ENCODE data around the gene MYCBP2.

The MYCBP2 gene

GRCh38 chr13:77372275-77372674 lies 45.4 kb upstream of the MYCBP2 start:
- H2AK5ac ChIP-seq (ENCODE audit: low read length): no peak overlapping the region
- no peaks in the 10 kb centered on the region for H3K27me3 ChIP-seq (ENCODE audit: insufficient read depth, low read length, poor library complexity)
- H3K4me1 ChIP-seq (ENCODE audit: control insufficient read depth, low read depth, low read length): no peaks in the 10 kb centered on the region
- H2BK15ac ChIP-seq (replicated peaks; ENCODE audit: low read depth): no peak overlapping the region
- H3K4ac ChIP-seq (ENCODE audit: low read depth, low read length): no peak overlapping the region
- H3K56ac ChIP-seq (ENCODE audit: low read length): no peak overlapping the region
- no CpG with 5 or more reads among the region's 1 CpG for WGBS (ENCODE audit: extremely low coverage, insufficient coverage, low lambda C conversion rate)
- H3K18ac ChIP-seq (ENCODE audit: low read length): no peak overlapping the region
- no peaks in the 10 kb centered on the region for H3K79me2 ChIP-seq (ENCODE audit: control insufficient read depth, insufficient read depth, low read length)
- no peak overlapping the region for H4K5ac ChIP-seq (ENCODE audit: low read length)
- H2BK5ac ChIP-seq (ENCODE audit: low read length): no peak overlapping the region
- no peaks in the 10 kb centered on the region for H3K79me1 ChIP-seq (ENCODE audit: low read length)
- H3K4me2 ChIP-seq (ENCODE audit: low read length): no peak overlapping the region
- no peak for DNase-seq
- no peak overlapping the region for H3K4me3 ChIP-seq (ENCODE audit: low read length)
- no peaks in the 10 kb centered on the region for H3K36me3 ChIP-seq (ENCODE audit: control insufficient read depth, insufficient read depth, low read length)
- H3K27ac ChIP-seq (ENCODE audit: low read depth, low read length): no peak overlapping the region
- no peak overlapping the region for H4K8ac ChIP-seq (ENCODE audit: low read depth, low read length)
- H3K23ac ChIP-seq (ENCODE audit: low read length): no peak overlapping the region
- H3K9ac ChIP-seq (ENCODE audit: low read length): no peak overlapping the region
- no peak overlapping the region for H2BK120ac ChIP-seq (ENCODE audit: low read depth, low read length)

DNA sequence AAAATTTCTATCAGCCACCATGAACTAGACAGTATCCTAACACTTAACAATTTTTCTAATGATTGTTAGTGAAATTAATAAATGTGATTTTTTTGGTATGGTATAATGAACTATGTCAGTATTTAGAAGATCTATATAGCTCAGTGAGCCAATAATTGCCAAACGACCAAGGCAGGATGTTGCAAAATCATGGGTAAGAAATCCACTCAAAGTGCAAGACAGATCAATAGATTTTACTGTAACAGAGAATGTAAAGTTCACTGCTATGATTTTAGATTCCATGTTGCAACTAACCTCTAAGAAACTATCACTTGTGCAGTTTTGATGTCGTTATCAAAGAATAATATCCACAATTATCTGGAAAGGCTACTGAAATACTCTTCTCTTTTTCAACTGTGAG lies 44.0 kb upstream of the MYCBP2 start:
- Histone ChIP-seq H3K23ac (ENCODE audit: low read length) (no peak overlapping the region), H2BK120ac (ENCODE audit: low read depth, low read length) (no peak overlapping the region), H3K18ac (ENCODE audit: low read length) (no peak overlapping the region), H3K27me3 (ENCODE audit: insufficient read depth, low read length, poor library complexity) (no peaks in the 10 kb centered on the region), H3K9ac (ENCODE audit: low read length) (no peak overlapping the region), H3K56ac (ENCODE audit: low read length) (no peak overlapping the region), H2AK5ac (ENCODE audit: low read length) (no peak overlapping the region), H3K4me2 (ENCODE audit: low read length) (no peak overlapping the region), H3K4me1 (ENCODE audit: control insufficient read depth, low read depth, low read length) (no peaks in the 10 kb centered on the region), H4K5ac (ENCODE audit: low read length) (no peak overlapping the region), H3K36me3 (ENCODE audit: control insufficient read depth, insufficient read depth, low read length) (no peaks in the 10 kb centered on the region), H3K27ac (ENCODE audit: low read depth, low read length) (no peak overlapping the region), H3K4me3 (ENCODE audit: low read length) (no peak overlapping the region), H3K4ac (ENCODE audit: low read depth, low read length) (no peak overlapping the region), H2BK5ac (ENCODE audit: low read length) (no peak overlapping the region), H4K8ac (ENCODE audit: low read depth, low read length) (no peak overlapping the region), H2BK15ac (replicated peaks; ENCODE audit: low read depth) (no peak overlapping the region), H3K79me2 (ENCODE audit: control insufficient read depth, insufficient read depth, low read length) (no peaks in the 10 kb centered on the region), H3K79me1 (ENCODE audit: low read length) (no peaks in the 10 kb centered on the region)
- WGBS (ENCODE audit: extremely low coverage, insufficient coverage, low lambda C conversion rate): no CpG with 5 or more reads among the region's 2 CpGs
- no peak for DNase-seq

DNA sequence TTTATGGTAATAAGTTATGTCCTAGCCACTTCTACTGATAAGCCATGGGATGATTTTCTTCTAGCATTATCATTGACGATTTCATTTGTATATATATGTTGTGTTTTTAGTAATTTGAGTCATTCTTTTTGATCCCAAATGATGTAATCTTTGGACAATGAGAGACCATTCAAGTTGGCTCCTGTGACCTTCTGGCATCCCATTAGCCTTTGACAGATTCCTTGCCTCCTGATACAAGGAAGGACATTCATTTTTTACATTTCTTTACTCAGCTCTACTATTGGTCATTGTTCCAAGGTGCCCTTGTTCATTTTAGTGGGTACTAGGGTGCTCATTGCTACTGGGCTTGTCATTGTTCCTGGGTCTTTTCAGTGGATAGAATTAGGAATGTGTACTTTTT lies 35.3 kb upstream of the MYCBP2 start:
- H3K79me2 ChIP-seq (ENCODE audit: control insufficient read depth, insufficient read depth, low read length): no peaks in the 10 kb centered on the region
- no peak overlapping the region for H2BK5ac ChIP-seq (ENCODE audit: low read length)
- H3K18ac ChIP-seq (ENCODE audit: low read length): no peak overlapping the region
- H3K4me3 ChIP-seq (ENCODE audit: low read length): no peak overlapping the region
- H2BK15ac ChIP-seq (replicated peaks; ENCODE audit: low read depth): no peak overlapping the region
- no peaks in the 10 kb centered on the region for H3K27me3 ChIP-seq (ENCODE audit: insufficient read depth, low read length, poor library complexity)
- H2BK120ac ChIP-seq (ENCODE audit: low read depth, low read length): no peak overlapping the region
- DNase-seq: no peak
- H4K8ac ChIP-seq (ENCODE audit: low read depth, low read length): no peak overlapping the region
- H3K4me1 ChIP-seq (ENCODE audit: control insufficient read depth, low read depth, low read length): no peaks in the 10 kb centered on the region
- no peak overlapping the region for H3K23ac ChIP-seq (ENCODE audit: low read length)
- no peak overlapping the region for H2AK5ac ChIP-seq (ENCODE audit: low read length)
- no peak overlapping the region for H3K4ac ChIP-seq (ENCODE audit: low read depth, low read length)
- H3K56ac ChIP-seq (ENCODE audit: low read length): no peak overlapping the region
- no CpG with 5 or more reads among the region's 1 CpG for WGBS (ENCODE audit: extremely low coverage, insufficient coverage, low lambda C conversion rate)
- H3K4me2 ChIP-seq (ENCODE audit: low read length): no peak overlapping the region
- no peak overlapping the region for H3K27ac ChIP-seq (ENCODE audit: low read depth, low read length)
- H4K5ac ChIP-seq (ENCODE audit: low read length): no peak overlapping the region
- no peaks in the 10 kb centered on the region for H3K79me1 ChIP-seq (ENCODE audit: low read length)
- no peaks in the 10 kb centered on the region for H3K36me3 ChIP-seq (ENCODE audit: control insufficient read depth, insufficient read depth, low read length)
- no peak overlapping the region for H3K9ac ChIP-seq (ENCODE audit: low read length)

- WGBS (ENCODE audit: extremely low coverage, insufficient coverage, low lambda C conversion rate): no CpG with 5 or more reads among the region's 3 CpGs
These were observed 33.3 kb upstream of the MYCBP2 start for GRCh38 chr13:77360032-77360685.

DNA sequence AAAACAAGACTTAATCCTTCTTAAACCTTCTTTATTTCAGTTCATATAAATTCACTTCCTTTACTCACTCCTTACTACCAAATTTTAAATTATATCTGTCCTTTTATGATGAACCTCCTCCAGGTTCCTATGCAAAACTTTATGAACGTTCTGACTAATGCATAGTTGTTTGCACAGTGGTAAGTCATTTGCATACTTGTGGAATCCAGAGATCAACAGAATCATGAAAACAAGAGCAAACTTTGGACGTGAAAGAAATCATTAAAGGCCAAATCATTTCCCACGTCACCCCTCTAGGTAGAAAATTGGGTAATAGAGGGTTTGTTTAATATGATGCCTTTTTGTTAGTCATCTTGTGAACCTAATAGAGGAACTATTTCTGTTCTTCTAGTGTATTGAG lies 32.3 kb upstream of the MYCBP2 start:
- Histone ChIP-seq H3K27me3 (ENCODE audit: insufficient read depth, low read length, poor library complexity) (no peaks in the 10 kb centered on the region), H2BK15ac (replicated peaks; ENCODE audit: low read depth) (no peak overlapping the region), H3K56ac (ENCODE audit: low read length) (no peak overlapping the region), H3K18ac (ENCODE audit: low read length) (no peak overlapping the region), H3K4ac (ENCODE audit: low read depth, low read length) (no peak overlapping the region), H2BK5ac (ENCODE audit: low read length) (no peak overlapping the region), H2AK5ac (ENCODE audit: low read length) (no peak overlapping the region), H3K4me2 (ENCODE audit: low read length) (no peak overlapping the region), H2BK120ac (ENCODE audit: low read depth, low read length) (no peak overlapping the region), H4K5ac (ENCODE audit: low read length) (no peak overlapping the region), H4K8ac (ENCODE audit: low read depth, low read length) (no peak overlapping the region), H3K4me1 (ENCODE audit: control insufficient read depth, low read depth, low read length) (no peaks in the 10 kb centered on the region), H3K79me2 (ENCODE audit: control insufficient read depth, insufficient read depth, low read length) (no peaks in the 10 kb centered on the region), H3K9ac (ENCODE audit: low read length) (no peak overlapping the region), H3K4me3 (ENCODE audit: low read length) (no peak overlapping the region), H3K36me3 (ENCODE audit: control insufficient read depth, insufficient read depth, low read length) (no peaks in the 10 kb centered on the region), H3K27ac (ENCODE audit: low read depth, low read length) (no peak overlapping the region), H3K23ac (ENCODE audit: low read length) (no peak overlapping the region), H3K79me1 (ENCODE audit: low read length) (no peaks in the 10 kb centered on the region)
- no CpG with 5 or more reads among the region's 3 CpGs for WGBS (ENCODE audit: extremely low coverage, insufficient coverage, low lambda C conversion rate)
- no peak for DNase-seq

More at GRCh38 chr13:77360032-77360685, 33.3 kb upstream of the MYCBP2 start:
- no peak overlapping the region for H3K4ac ChIP-seq (ENCODE audit: low read depth, low read length)
- H2BK120ac ChIP-seq (ENCODE audit: low read depth, low read length): no peak overlapping the region
- H3K79me2 ChIP-seq (ENCODE audit: control insufficient read depth, insufficient read depth, low read length): no peaks in the 10 kb centered on the region
- no peak overlapping the region for H3K18ac ChIP-seq (ENCODE audit: low read length)
- H3K9ac ChIP-seq (ENCODE audit: low read length): no peak overlapping the region
- H2BK5ac ChIP-seq (ENCODE audit: low read length): no peak overlapping the region
- no peaks in the 10 kb centered on the region for H3K27me3 ChIP-seq (ENCODE audit: insufficient read depth, low read length, poor library complexity)
- H3K36me3 ChIP-seq (ENCODE audit: control insufficient read depth, insufficient read depth, low read length): no peaks in the 10 kb centered on the region
- H3K4me2 ChIP-seq (ENCODE audit: low read length): no peak overlapping the region
- no peak overlapping the region for H3K23ac ChIP-seq (ENCODE audit: low read length)
- H3K27ac ChIP-seq (ENCODE audit: low read depth, low read length): no peak overlapping the region
- H3K4me3 ChIP-seq (ENCODE audit: low read length): no peak overlapping the region
- no peak overlapping the region for H4K8ac ChIP-seq (ENCODE audit: low read depth, low read length)
- no peak overlapping the region for H3K56ac ChIP-seq (ENCODE audit: low read length)
- no peak for DNase-seq
- H3K4me1 ChIP-seq (ENCODE audit: control insufficient read depth, low read depth, low read length): no peaks in the 10 kb centered on the region
- H2AK5ac ChIP-seq (ENCODE audit: low read length): no peak overlapping the region
- H2BK15ac ChIP-seq (replicated peaks; ENCODE audit: low read depth): no peak overlapping the region
- no peaks in the 10 kb centered on the region for H3K79me1 ChIP-seq (ENCODE audit: low read length)
- no peak overlapping the region for H4K5ac ChIP-seq (ENCODE audit: low read length)

DNA sequence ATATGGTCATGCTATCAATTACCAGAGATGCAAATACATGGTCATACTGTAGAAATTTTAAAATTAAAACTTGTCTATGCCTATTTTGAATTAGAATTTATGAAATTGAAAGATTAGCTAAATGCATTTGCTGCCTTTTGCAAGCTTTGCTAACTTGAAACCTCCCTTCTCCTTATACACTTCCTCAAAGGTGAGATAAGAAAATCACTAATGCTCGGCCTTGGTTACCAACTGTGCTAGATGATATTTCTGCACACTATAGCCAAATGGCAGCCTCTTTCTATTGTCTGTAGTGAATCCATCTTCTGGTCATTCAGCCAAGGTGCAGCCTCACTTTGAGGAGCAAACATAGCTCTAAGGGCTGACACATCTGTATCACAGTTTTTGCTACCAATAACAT lies 31.1 kb upstream of the MYCBP2 start:
- H3K27ac ChIP-seq (ENCODE audit: low read depth, low read length): no peak overlapping the region
- H2BK15ac ChIP-seq (replicated peaks; ENCODE audit: low read depth): no peak overlapping the region
- no peaks in the 10 kb centered on the region for H3K79me2 ChIP-seq (ENCODE audit: control insufficient read depth, insufficient read depth, low read length)
- no peak overlapping the region for H4K8ac ChIP-seq (ENCODE audit: low read depth, low read length)
- H4K5ac ChIP-seq (ENCODE audit: low read length): no peak overlapping the region
- no peak overlapping the region for H2BK5ac ChIP-seq (ENCODE audit: low read length)
- H3K23ac ChIP-seq (ENCODE audit: low read length): no peak overlapping the region
- H3K4me2 ChIP-seq (ENCODE audit: low read length): no peak overlapping the region
- no peak overlapping the region for H3K4me3 ChIP-seq (ENCODE audit: low read length)
- H3K4ac ChIP-seq (ENCODE audit: low read depth, low read length): no peak overlapping the region
- no peaks in the 10 kb centered on the region for H3K4me1 ChIP-seq (ENCODE audit: control insufficient read depth, low read depth, low read length)
- H3K18ac ChIP-seq (ENCODE audit: low read length): no peak overlapping the region
- H3K27me3 ChIP-seq (ENCODE audit: insufficient read depth, low read length, poor library complexity): no peaks in the 10 kb centered on the region
- H2BK120ac ChIP-seq (ENCODE audit: low read depth, low read length): no peak overlapping the region
- no peak overlapping the region for H2AK5ac ChIP-seq (ENCODE audit: low read length)
- no peaks in the 10 kb centered on the region for H3K79me1 ChIP-seq (ENCODE audit: low read length)
- no peak for DNase-seq
- WGBS (ENCODE audit: extremely low coverage, insufficient coverage, low lambda C conversion rate): no CpG with 5 or more reads among the region's 1 CpG
- no peak overlapping the region for H3K9ac ChIP-seq (ENCODE audit: low read length)
- H3K36me3 ChIP-seq (ENCODE audit: control insufficient read depth, insufficient read depth, low read length): no peaks in the 10 kb centered on the region
- H3K56ac ChIP-seq (ENCODE audit: low read length): no peak overlapping the region

All from mesendoderm (in vitro differentiated cells).